Erythroblast (primary cell): Measurements from ENCODE around the gene ZFP91.

Experiments used
- GATA1 ChIP-seq: IDR thresholded peaks from 2 replicates; pipeline ENCODE4 v1.6.1; 2011; ENCODE audit warnings: low read depth, mild to moderate bottlenecking, control low read depth, low read length, moderate library complexity
- POLR2A ChIP-seq: IDR thresholded peaks from 2 replicates; pipeline ENCODE4 v1.6.1; 2011; ENCODE audit warnings: mild to moderate bottlenecking, low read length

DNA sequence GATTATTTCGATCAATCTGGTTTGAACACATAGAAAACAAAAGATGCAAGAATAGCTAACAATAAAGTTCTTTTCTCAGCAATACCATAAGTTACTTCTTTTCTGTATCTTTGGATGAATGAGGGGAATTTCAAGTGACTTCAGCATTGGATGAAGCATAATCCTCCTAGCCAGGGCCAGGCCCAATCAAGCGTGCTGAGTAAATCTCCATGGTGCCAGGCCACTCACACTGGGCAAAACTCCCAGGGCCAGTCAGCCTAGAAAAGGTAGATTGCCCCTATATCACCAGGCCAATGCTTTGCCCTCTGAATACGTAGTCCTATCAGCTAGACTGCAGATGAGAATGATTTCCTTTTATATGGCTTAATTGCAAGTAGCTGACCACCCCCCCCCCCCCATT lies 49.6 kb downstream of the ZFP91 start:
- TF ChIP-seq POLR2A (no peak), GATA1 (no peak)
